VCaP (cell line): ENCODE data around the gene PIGV.
"Not testable (repeated sequence)": the region's sequence is repeated elsewhere in the genome, so short reads cannot be mapped to it uniquely, and the experiment has no call there.

Source experiments
- H3K27ac ChIP-seq: fragments of 450-650 bp; 2 replicates; pipeline ENCODE4 v1.5.1; 2017
- CTCF ChIP-seq: fragments of 450-650 bp; conservative IDR thresholded peaks from 2 replicates; pipeline ENCODE4 v1.5.1; 2017; ENCODE audit warnings: mild to moderate bottlenecking, moderate library complexity

The PIGV gene

GRCh38 chr1:26838474-26839338 lies 51.0 kb downstream of the PIGV start:
- TF ChIP-seq CTCF: no peak
- H3K27ac ChIP-seq: no peak overlapping the region

GRCh38 chr1:26839339-26839722 lies 51.6 kb downstream of the PIGV start:
- no peak for TF ChIP-seq CTCF
- no peak overlapping the region for H3K27ac ChIP-seq

- H3K27ac ChIP-seq: no peak overlapping the region
- TF ChIP-seq CTCF: no peak
Observed at GRCh38 chr1:26839779-26840178, 52.0 kb downstream of the PIGV start.

- H3K27ac ChIP-seq: no peak overlapping the region
- no peak for TF ChIP-seq CTCF
Observed at GRCh38 chr1:26844424-26845196, 56.9 kb downstream of the PIGV start.

- H3K27ac ChIP-seq: not testable (repeated sequence)
Observed at GRCh38 chr1:26847826-26848225, 60.1 kb downstream of the PIGV start.
